WTC11 (cell line): ENCODE results near the gene RAB7A. TPM values are rescaled to one million over a fixed set of nuclear protein-coding genes. Genes with fewer than 3 reads are reported as not detected.

Experiments used
- ATAC-seq: fragments of 200-7000 bp; cut with Tn5 transposase; 2 replicates; pipeline ENCODE4 v1.10.0; 2021; ENCODE audit warnings: mild to moderate bottlenecking, moderate library complexity
- CTCF ChIA-PET: fragments of 300-600 bp; sonication (Branson Sonifier 250); formaldehyde crosslinking; loops from one replicate; lab custom pipeline; 2021; ENCODE audit warnings: antibody characterized with exemption; lab: Charles Lee
- POLR2A ChIA-PET: fragments of 350-600 bp; sonication (Branson Sonifier 250); formaldehyde crosslinking; loops from one replicate; lab custom pipeline; 2021; ENCODE audit warnings: antibody characterized with exemption; lab: Charles Lee
- DNase-seq: peaks from one replicate; pipeline ENCODE4 v3.0.0; 2021; ENCODE audit warnings: low spot score
- H3K27ac Mint-ChIP-seq: 2 replicates; pipeline ENCODE4 v1.8.0; 2021; ENCODE audit warnings: mixed read lengths
- H3K27me3 Mint-ChIP-seq: 2 replicates; pipeline ENCODE4 v1.8.0; 2021; ENCODE audit warnings: low read depth, mild to moderate bottlenecking, moderate library complexity, mixed read lengths
- H3K36me3 Mint-ChIP-seq: 2 replicates; pipeline ENCODE4 v1.8.0; 2021; ENCODE audit warnings: mixed read lengths
- H3K4me1 Mint-ChIP-seq: 2 replicates; pipeline ENCODE4 v1.8.0; 2022; ENCODE audit warnings: mixed read lengths
- H3K4me3 Mint-ChIP-seq: 2 replicates; pipeline ENCODE4 v1.8.0; 2021; ENCODE audit warnings: mild to moderate bottlenecking, moderate library complexity, mixed read lengths
- H3K9me3 Mint-ChIP-seq: 2 replicates; pipeline ENCODE4 v1.8.0; 2021; ENCODE audit warnings: mixed read lengths
- AR ChIP-seq: fragments of 250-450 bp; sonication (Bioruptor Pico); IDR thresholded peaks from 2 replicates; pipeline ENCODE4 v1.9.0; 2021; ENCODE audit warnings: mild to moderate bottlenecking
- ATF2 ChIP-seq: sonication (generic); formaldehyde crosslinking; IDR thresholded peaks from 2 replicates; pipeline ENCODE4 v1.8.1; 2022; ENCODE audit warnings: low read depth, missing genetic modification reagents, borderline replicate concordance
- E2F1 ChIP-seq: sonication (generic); formaldehyde crosslinking; IDR thresholded peaks from 2 replicates; pipeline ENCODE4 v1.8.0; 2022; ENCODE audit warnings: mild to moderate bottlenecking, missing genetic modification reagents
- E2F5 ChIP-seq: sonication (generic); formaldehyde crosslinking; IDR thresholded peaks from 2 replicates; pipeline ENCODE4 v1.8.1; 2022; ENCODE audit warnings: mild to moderate bottlenecking, moderate library complexity, missing genetic modification reagents
- ELF4 ChIP-seq: sonication (generic); formaldehyde crosslinking; IDR thresholded peaks from 2 replicates; pipeline ENCODE4 v1.8.1; 2022; ENCODE audit warnings: low read depth, mild to moderate bottlenecking, moderate library complexity, missing genetic modification reagents
- EMX1 ChIP-seq: fragments of 250-450 bp; sonication (Bioruptor Pico); IDR thresholded peaks from 2 replicates; pipeline ENCODE4 v1.8.0; 2021; ENCODE audit warnings: mild to moderate bottlenecking
- HMGA2 ChIP-seq: fragments of 250-450 bp; sonication (Bioruptor Pico); IDR thresholded peaks from 2 replicates; pipeline ENCODE4 v1.4.0; 2021; ENCODE audit warnings: mild to moderate bottlenecking, moderate library complexity
- MXD4 ChIP-seq: fragments of 250-450 bp; sonication (Bioruptor Pico); IDR thresholded peaks from 2 replicates; pipeline ENCODE4 v1.8.0; 2021; ENCODE audit warnings: mild to moderate bottlenecking, moderate library complexity, borderline replicate concordance
- NFE2L1 ChIP-seq: sonication (generic); formaldehyde crosslinking; IDR thresholded peaks from 2 replicates; pipeline ENCODE4 v1.8.1; 2023; ENCODE audit warnings: missing genetic modification reagents
- NR2C2 ChIP-seq: sonication (generic); formaldehyde crosslinking; IDR thresholded peaks from 2 replicates; pipeline ENCODE4 v1.8.0; 2022; ENCODE audit warnings: mild to moderate bottlenecking, missing genetic modification reagents
- PREB ChIP-seq: sonication (generic); formaldehyde crosslinking; IDR thresholded peaks from 2 replicates; pipeline ENCODE4 v1.8.1; 2022; ENCODE audit warnings: mild to moderate bottlenecking, missing genetic modification reagents, moderate library complexity, borderline replicate concordance
- RORB ChIP-seq: fragments of 250-450 bp; sonication (Bioruptor Pico); IDR thresholded peaks from 2 replicates; pipeline ENCODE4 v1.9.0; 2021; ENCODE audit warnings: mild to moderate bottlenecking
- SP1 ChIP-seq: sonication (generic); formaldehyde crosslinking; conservative IDR thresholded peaks from 2 replicates; pipeline ENCODE4 v1.8.1; 2022; ENCODE audit warnings: missing genetic modification reagents
- ZMAT4 ChIP-seq: fragments of 250-450 bp; sonication (Bioruptor Pico); IDR thresholded peaks from 2 replicates; pipeline ENCODE4 v1.9.0; 2021; ENCODE audit warnings: mild to moderate bottlenecking
- ZNF121 ChIP-seq: sonication (generic); formaldehyde crosslinking; IDR thresholded peaks from 2 replicates; pipeline ENCODE4 v1.8.0; 2023; ENCODE audit warnings: missing genetic modification reagents
- ZNF138 ChIP-seq: sonication (generic); formaldehyde crosslinking; conservative IDR thresholded peaks from 2 replicates; pipeline ENCODE4 v1.8.1; 2022; ENCODE audit warnings: mild to moderate bottlenecking, moderate library complexity, missing genetic modification reagents
- ZNF219 ChIP-seq: sonication (generic); formaldehyde crosslinking; IDR thresholded peaks from 2 replicates; pipeline ENCODE4 v1.8.0; 2023; ENCODE audit warnings: missing genetic modification reagents, mild to moderate bottlenecking, borderline replicate concordance
- ZNF416 ChIP-seq: fragments of 250-450 bp; sonication (Bioruptor Pico); IDR thresholded peaks from 2 replicates; pipeline ENCODE4 v1.9.0; 2021; ENCODE audit warnings: mild to moderate bottlenecking, inconsistent platforms
- ZNF425 ChIP-seq: fragments of 250-450 bp; sonication (Bioruptor Pico); conservative IDR thresholded peaks from 2 replicates; pipeline ENCODE4 v1.9.0; 2021; ENCODE audit warnings: mild to moderate bottlenecking
- total RNA-seq: library from RNA; stranded (reverse); gene quantifications from 3 replicates; pipeline ENCODE4 v1.2.3, GENCODE V29; 2021

Gene RAB7A
- total RNA-seq, 1 experiment from 2014 or later = 184 TPM

GRCh38 chr3:128763967-128764366 is 38.0 kb downstream of the RAB7A start:
- Mint-ChIP-seq H3K36me3 (peaks cover 15% of the 10 kb centered on the region), H3K4me1 (peaks cover 37% of the 10 kb centered on the region), H3K27ac (no peak overlapping the region), H3K27me3 (no peaks in the 10 kb centered on the region), H3K4me3 (no peak overlapping the region), H3K9me3 (no peaks in the 10 kb centered on the region)
- POLR2A ChIA-PET = no interaction called here
- DNase-seq (no peak), ATAC-seq (no peak)
- TF ChIP-seq SP1 (CRISPR knock-in tag) (no peak), ELF4 (CRISPR knock-in tag) (no peak), AR (CRISPR knock-in tag) (no peak), ZMAT4 (CRISPR knock-in tag) (no peak), ZNF138 (no peak), NR2C2 (CRISPR knock-in tag) (no peak), EMX1 (no peak), PREB (CRISPR knock-in tag) (no peak), E2F1 (no peak), MXD4 (CRISPR knock-in tag) (no peak), ZNF121 (no peak), NFE2L1 (CRISPR knock-in tag) (no peak), E2F5 (no peak), HMGA2 (no peak), ZNF219 (CRISPR knock-in tag) (no peak), RORB (CRISPR knock-in tag) (no peak), ZNF416 (CRISPR knock-in tag) (no peak), ATF2 (no peak), ZNF425 (CRISPR knock-in tag) (no peak)
- CTCF ChIA-PET = interaction anchor here (0.9 to 1.3 kb wide), 3 partner anchors 18 to 84 kb away, joined by 3 to 4 read pairs (median 3); no protein-coding TSS in a partner anchor
